GM12878 (cell line): ENCODE data around the gene HNRNPLL. TPM values are rescaled to one million over a fixed set of nuclear protein-coding genes. Genes with fewer than 3 reads are reported as not detected.

Experiments
- ATAC-seq: fragments of 200-7000 bp; cut with Tn5 transposase; 3 replicates; pipeline ENCODE4 v1.9.1; 2020; ENCODE audit warnings: mild to moderate bottlenecking, moderate library complexity
- BruUV-seq: library from RNA; stranded (reverse); fragments of 400-500 nt; replicated peaks from 2 replicates; lab custom pipeline; 2021; lab: Mats Ljungman, UMichigan
- CTCF ChIA-PET: fragments of 300-600 bp; sonication (Branson Sonifier 250); formaldehyde crosslinking; extraction: SDS; loops from one replicate; lab custom pipeline; 2021; ENCODE audit warnings: inconsistent platforms; lab: Yijun Ruan, JAX
- POLR2A ChIA-PET: fragments of 350-600 bp; formaldehyde crosslinking; extraction: SDS; loops from one replicate; lab custom pipeline; 2021; ENCODE audit warnings: inconsistent platforms; lab: Charles Lee
- RAD21 ChIA-PET: fragments of 300-600 bp; sonication (Branson Sonifier 250); formaldehyde crosslinking; loops from one replicate; lab custom pipeline; 2023; ENCODE audit warnings: antibody characterized with exemption; ENCODE audit not compliant: unreplicated experiment; lab: Charles Lee
- SMC1A ChIA-PET: fragments of 300-600 bp; sonication (Branson Sonifier 250); formaldehyde crosslinking; loops from one replicate; lab custom pipeline; 2023; ENCODE audit not compliant: unreplicated experiment, uncharacterized antibody; lab: Charles Lee
- DNase-seq: peaks from one replicate; pipeline ENCODE4 v3.0.0-alpha.2; 2011; ENCODE audit warnings: low read depth, low spot score
- FAIRE-seq: peaks from 3 replicates; lab custom pipeline; 2011; peaks lifted over from hg19 to GRCh38; lab: Jason Lieb, UNC
- H2AFZ ChIP-seq: 2 replicates; pipeline ENCODE4 v1.6.0; 2011; ENCODE audit warnings: low read depth, low read length, control low read depth; ENCODE audit not compliant: control insufficient read depth
- H3K27ac ChIP-seq: 2 replicates; pipeline ENCODE4 v1.5.1; 2011; ENCODE audit warnings: control low read depth; ENCODE audit not compliant: control insufficient read depth, insufficient read depth
- H3K27me3 ChIP-seq, 2 experiments: replicated peaks in 1 of 2; 2 replicates each; pipeline versions ENCODE4 v1.6.0 to v1.6.1; 2011; ENCODE audit warnings: low read length in 1 of 2; ENCODE audit not compliant: control insufficient read depth in 2 of 2, insufficient read depth in 2 of 2
- H3K36me3 ChIP-seq, 2 experiments: 2 replicates each; pipeline ENCODE4 v1.5.1; 2011; ENCODE audit warnings: low read length in 1 of 2; ENCODE audit not compliant: control insufficient read depth in 2 of 2, insufficient read depth in 2 of 2
- H3K4me1 ChIP-seq: 2 replicates; pipeline ENCODE4 v1.6.1; 2011; ENCODE audit warnings: mild to moderate bottlenecking, low read length, moderate library complexity, mixed read lengths; ENCODE audit not compliant: control insufficient read depth, insufficient read depth
- H3K4me2 ChIP-seq: 2 replicates; pipeline ENCODE4 v1.6.0; 2011; ENCODE audit warnings: control low read depth; ENCODE audit not compliant: control insufficient read depth, insufficient read depth
- H3K4me3 ChIP-seq: fragments of 200-600 bp; sonication (generic); 2 replicates; pipeline ENCODE4 v1.5.1; 2016
- H3K79me2 ChIP-seq: 2 replicates; pipeline ENCODE4 v1.6.0; 2011; ENCODE audit warnings: low read length; ENCODE audit not compliant: control insufficient read depth, insufficient read depth
- H3K9ac ChIP-seq: 2 replicates; pipeline ENCODE4 v1.8.0; 2011; ENCODE audit warnings: low read length, control low read depth, mixed read lengths; ENCODE audit not compliant: control insufficient read depth, insufficient read depth
- H3K9me3 ChIP-seq: replicated peaks from 3 replicates; pipeline ENCODE4 v1.5.1; 2011; ENCODE audit warnings: mild to moderate bottlenecking, low read length; ENCODE audit not compliant: control insufficient read depth, insufficient read depth
- H4K20me1 ChIP-seq: 2 replicates; pipeline ENCODE4 v1.6.0; 2011; ENCODE audit not compliant: control insufficient read depth, insufficient read depth
- CBFB ChIP-seq: IDR thresholded peaks from 2 replicates; pipeline ENCODE4 v1.6.1; 2016; ENCODE audit warnings: antibody characterized with exemption, low read depth
- CBX3 ChIP-seq: fragments of 200-600 bp; sonication (generic); IDR thresholded peaks from 2 replicates; pipeline ENCODE4 v1.6.1; 2016; ENCODE audit warnings: low read depth, borderline replicate concordance
- CEBPB ChIP-seq, 2 experiments: fragments of 150-350 bp in 1 of 2; IDR thresholded peaks; 2 replicates each; pipeline ENCODE4 v1.6.1; 2012 to 2014; ENCODE audit warnings: low read depth in 2 of 2, low read length in 2 of 2, borderline replicate concordance in 1 of 2, inconsistent platforms in 1 of 2
- CHD4 ChIP-seq: fragments of 200-600 bp; sonication (generic); IDR thresholded peaks from 2 replicates; pipeline ENCODE4 v1.6.1; 2016; ENCODE audit warnings: mild to moderate bottlenecking
- ESRRA ChIP-seq: IDR thresholded peaks from 2 replicates; pipeline ENCODE4 v1.6.1; 2012; ENCODE audit warnings: mild to moderate bottlenecking, low read length, improper control_type of control experiment
- NKRF ChIP-seq: fragments of 450-650 bp; conservative IDR thresholded peaks from 2 replicates; pipeline ENCODE4 v1.6.1; 2017; ENCODE audit warnings: mild to moderate bottlenecking, moderate library complexity
- PAX8 ChIP-seq: fragments of 450-650 bp; IDR thresholded peaks from 2 replicates; pipeline ENCODE4 v1.6.1; 2017; ENCODE audit warnings: mild to moderate bottlenecking, moderate library complexity
- POU2F2 ChIP-seq: IDR thresholded peaks from 3 replicates; pipeline ENCODE4 v1.6.1; 2011; ENCODE audit warnings: low read depth, mild to moderate bottlenecking, low read length, borderline replicate concordance
- SMAD1 ChIP-seq: fragments of 450-650 bp; IDR thresholded peaks from 2 replicates; pipeline ENCODE4 v1.6.1; 2018; ENCODE audit warnings: mild to moderate bottlenecking, low read depth; ENCODE audit not compliant: partially characterized antibody
- SREBF1 ChIP-seq: IDR thresholded peaks from 2 replicates; pipeline ENCODE4 v1.6.1; 2012; ENCODE audit warnings: mild to moderate bottlenecking, low read length
- ZZZ3 ChIP-seq: IDR thresholded peaks from 2 replicates; pipeline ENCODE4 v1.6.1; 2011; ENCODE audit warnings: low read depth; ENCODE audit not compliant: control insufficient read depth, insufficient read length
- WGBS: methylation state at CpG from one replicate; pipeline ENCODE4 v1.1.6; 2016; ENCODE audit warnings: low lambda C conversion rate; ENCODE audit not compliant: insufficient replicate concordance, insufficient coverage; ENCODE audit errors: missing lambda C conversion rate; 5-methylcytosine and 5-hydroxymethylcytosine counted together
- in situ Hi-C: fragments of 300-500 bp; cut with MboI; formaldehyde crosslinking; loops from 9 replicates; pipeline ENCODE4 v1.14.3; 2018; ENCODE audit warnings: mixed read lengths
- intact Hi-C: fragments of 100-400 bp; cut with micrococcal nuclease; formaldehyde crosslinking; loops from one replicate; pipeline ENCODE4 v1.14.2; 2022; ENCODE audit not compliant: unreplicated experiment
- polyA plus RNA-seq, 11 experiments: library from polyadenylated mRNA; depleted of rRNA in 4 of 11; unstranded in 6 of 11; stranded (reverse) in 5 of 11; fragments of >200 nt; fragmentation: Nextera tagmentation in 4 of 11; fragmentation: Illumina TruSeq in 1 of 11; extraction: Ambion mirVana in 4 of 11; extraction: Trizol in 1 of 11; gene quantifications; 1 replicate in 1 of 11; 2 replicates in 10 of 11; pipeline versions ENCODE4 v1.2.1 to v1.2.3, GENCODE V29; 2011 to 2016; ENCODE audit warnings: inconsistent platforms in 2 of 11, missing spikeins in 2 of 11, low read depth in 1 of 11
- total RNA-seq, 4 experiments: library from RNA; depleted of rRNA in 3 of 4; stranded (reverse); fragments of >200 nt in 3 of 4; fragmentation: Illumina TruSeq in 1 of 4; extraction: Trizol in 1 of 4; gene quantifications; 2 replicates each; pipeline versions ENCODE4 v1.2.1 to v1.2.3, GENCODE V29; 2013 to 2021

The HNRNPLL gene
- total and polyA plus RNA-seq, 10 of the 15 experiments (the other 5 are each of a cell fraction or from before 2014, with no cell fraction given): 0.98 to 27.1 (median 2.9) TPM

- intact Hi-C loops (no loop called here), in situ Hi-C loops (no loop called here)
- Histone ChIP-seq H3K9me3 (no peaks in the 10 kb centered on the region), H3K27me3 (no peaks in the 10 kb centered on the region), H3K9ac (no peak overlapping the region), H3K4me2 (no peak overlapping the region), H3K79me2 (no peaks in the 10 kb centered on the region), H4K20me1 (no peaks in the 10 kb centered on the region), H3K4me1 (no peaks in the 10 kb centered on the region), H3K27ac (no peak overlapping the region), H3K4me3 (no peak overlapping the region), H2AFZ (no peak overlapping the region), H3K36me3 (no peaks in the 10 kb centered on the region; a peak in 1 of 4 replicates)
- no peak for DNase-seq
- no peak for ATAC-seq
- no peak for TF ChIP-seq ZZZ3
- no peak for TF ChIP-seq NKRF
- TF ChIP-seq CBX3: no peak
- no peak for TF ChIP-seq CHD4
- no peak for FAIRE-seq
- SMC1A ChIA-PET: interaction anchor here (1.0 to 11.9 kb wide), 8 partner anchors 8 to 148 kb away, joined by 3 to 201 read pairs (median 4); no protein-coding TSS in a partner anchor
- RAD21 ChIA-PET: interaction anchor here (1.6 kb wide), 1 partner anchor 149 kb away, joined by 4 read pairs; no protein-coding TSS in a partner anchor
- CTCF ChIA-PET: interaction anchor here (0.6 to 15.3 kb wide), 9 partner anchors 8 to 1863 kb away, joined by 3 to 370 read pairs (median 4); no protein-coding TSS in a partner anchor
- no TSS peak for BruUV-seq
- POLR2A ChIA-PET: interaction anchor here (0.5 to 1.3 kb wide), 2 partner anchors 8 to 173 kb away, joined by 3 to 12 read pairs; no protein-coding TSS in a partner anchor
Measured at GRCh38 chr2:38574278-38574677, 28.4 kb downstream of the HNRNPLL start.

GRCh38 chr2:38572167-38572566 lies 30.6 kb downstream of the HNRNPLL start:
- Histone ChIP-seq H3K4me1 (no peaks in the 10 kb centered on the region), H3K36me3 (no peaks in the 10 kb centered on the region; a peak in 1 of 4 replicates), H3K27ac (no peak overlapping the region), H2AFZ (no peak overlapping the region), H3K9me3 (no peaks in the 10 kb centered on the region), H4K20me1 (no peaks in the 10 kb centered on the region), H3K4me3 (no peak overlapping the region), H3K9ac (no peak overlapping the region), H3K27me3 (no peaks in the 10 kb centered on the region), H3K4me2 (no peak overlapping the region), H3K79me2 (no peaks in the 10 kb centered on the region)
- BruUV-seq: no TSS peak
- ATAC-seq (no peak), DNase-seq (no peak), FAIRE-seq (no peak)
- SMC1A ChIA-PET: interaction anchor here (0.6 to 3.1 kb wide), 2 partner anchors 10 to 171 kb away, joined by 3 to 11 read pairs; no protein-coding TSS in a partner anchor
- CTCF ChIA-PET: interaction anchor here (1.1 to 15.3 kb wide), 4 partner anchors 10 to 256 kb away, joined by 3 to 370 read pairs (median 20); no protein-coding TSS in a partner anchor
- POLR2A ChIA-PET: no interaction called here
- in situ Hi-C loops (no loop called here), intact Hi-C loops (no loop called here)
- 0% methylated on average over 1 of the region's 1 CpG for WGBS
- RAD21 ChIA-PET: interaction anchor here (1.0 kb wide), 1 partner anchor 11 kb away, joined by 3 read pairs; no protein-coding TSS in a partner anchor
- TF ChIP-seq ESRRA (no peak), SMAD1 (no peak), POU2F2 (no peak), CBFB (no peak), SREBF1 (no peak), PAX8 (no peak), CEBPB (IDR thresholded peaks at IDR 0.05; ENCODE audit: borderline replicate concordance in 1 of 2, low read depth in 2 of 2, low read length in 2 of 2) (no peak)
